Keratinocyte (primary cell): Measurements from ENCODE around the gene CXCL1. TPM values are rescaled to one million over a fixed set of nuclear protein-coding genes. Genes with fewer than 3 reads are reported as not detected.
"Not testable (repeated sequence)": the region's sequence is repeated elsewhere in the genome, so short reads cannot be mapped to it uniquely, and the experiment has no call there.

ENCODE experiments used
- DNase-seq: peaks from one replicate; pipeline ENCODE4 v3.0.0-alpha.2; 2011; ENCODE audit warnings: low read depth, missing footprints, low spot score
- FAIRE-seq: peaks from 2 replicates; lab custom pipeline; 2011; peaks lifted over from hg19 to GRCh38; lab: Jason Lieb, UNC
- H2AFZ ChIP-seq: 2 replicates; pipeline ENCODE4 v1.6.0; 2012; ENCODE audit warnings: low read length, control low read depth, inconsistent platforms; ENCODE audit not compliant: control insufficient read depth
- H3K27ac ChIP-seq: 2 replicates; pipeline ENCODE4 v1.5.1; 2011; ENCODE audit warnings: low read length; ENCODE audit not compliant: control insufficient read depth, insufficient read depth
- H3K27me3 ChIP-seq: 3 replicates; pipeline ENCODE4 v1.6.0; 2011; ENCODE audit warnings: low read length; ENCODE audit not compliant: control insufficient read depth, insufficient read depth; ENCODE audit errors: extremely low read depth
- H3K36me3 ChIP-seq, 2 experiments: 2 replicates in 1 of 2; 3 replicates in 1 of 2; pipeline ENCODE4 v1.5.1; 2011; ENCODE audit warnings: low read length in 2 of 2, mild to moderate bottlenecking in 1 of 2; ENCODE audit not compliant: control insufficient read depth in 2 of 2, insufficient read depth in 2 of 2; ENCODE audit errors: extremely low read depth in 1 of 2
- H3K4me1 ChIP-seq: 3 replicates; pipeline ENCODE4 v1.5.1; 2011; ENCODE audit warnings: low read length; ENCODE audit not compliant: control insufficient read depth, insufficient read depth; ENCODE audit errors: extremely low read depth
- H3K4me2 ChIP-seq: 3 replicates; pipeline ENCODE4 v1.6.0; 2011; ENCODE audit warnings: low read depth, low read length; ENCODE audit not compliant: control insufficient read depth, insufficient read depth; ENCODE audit errors: extremely low read depth
- H3K4me3 ChIP-seq, 3 experiments: fragments of 200-600 bp in 1 of 3; sonication (generic) in 1 of 3; 2 replicates in 2 of 3; 3 replicates in 1 of 3; pipeline ENCODE4 v1.5.1; 2011 to 2016; ENCODE audit warnings: low read length in 3 of 3, mild to moderate bottlenecking in 3 of 3, control low read depth in 2 of 3, inconsistent platforms in 1 of 3, low read depth in 1 of 3, mixed read lengths in 1 of 3, mixed run types in 1 of 3, moderate library complexity in 1 of 3; ENCODE audit not compliant: control insufficient read depth in 2 of 3, insufficient read depth in 2 of 3; ENCODE audit errors: extremely low read depth in 1 of 3
- H3K79me2 ChIP-seq: 2 replicates; pipeline ENCODE4 v1.6.0; 2012; ENCODE audit warnings: low read length; ENCODE audit not compliant: control insufficient read depth, insufficient read depth
- H3K9ac ChIP-seq: 3 replicates; pipeline ENCODE4 v1.6.0; 2011; ENCODE audit warnings: low read length; ENCODE audit not compliant: control insufficient read depth, insufficient read depth; ENCODE audit errors: extremely low read depth
- H3K9me1 ChIP-seq: 3 replicates; pipeline ENCODE4 v1.6.0; 2011; ENCODE audit warnings: low read length; ENCODE audit not compliant: control insufficient read depth, insufficient read depth; ENCODE audit errors: extremely low read depth
- H3K9me3 ChIP-seq: 2 replicates; pipeline ENCODE4 v1.5.1; 2012; ENCODE audit warnings: low read depth, low read length; ENCODE audit not compliant: control insufficient read depth
- H4K20me1 ChIP-seq: 3 replicates; pipeline ENCODE4 v1.6.0; 2011; ENCODE audit warnings: low read length; ENCODE audit not compliant: control insufficient read depth, insufficient read depth; ENCODE audit errors: extremely low read depth
- EZH2 ChIP-seq: IDR thresholded peaks from one replicate; pipeline ENCODE4 v1.6.1; 2012; ENCODE audit warnings: inconsistent platforms, mild to moderate bottlenecking, low read length, moderate library complexity
- dilution Hi-C: fragments of 300-500 bp; cut with MboI; formaldehyde crosslinking; loops from one replicate; pipeline ENCODE4 v1.7.0; 2020; ENCODE audit warnings: low sequenced_read_pairs; ENCODE audit not compliant: extremely low pct_ligation_motif_present
- polyA plus RNA-seq, 5 experiments: library from polyadenylated mRNA; depleted of rRNA in 3 of 5; stranded (reverse) in 3 of 5; stranded (forward) in 1 of 5; unstranded in 1 of 5; fragments of >200 nt; gene quantifications; 1 replicate in 1 of 5; 2 replicates in 3 of 5; 3 replicates in 1 of 5; pipeline versions ENCODE4 v1.2.1 to v1.2.3, GENCODE V29; 2011 to 2012; ENCODE audit warnings: missing spikeins in 2 of 5, low read depth in 1 of 5, low replicate concordance in 1 of 5
- TF ChIP-seq, protein P1 (sequence below), 3 experiments: IDR thresholded peaks in 1 of 3; conservative IDR thresholded peaks in 1 of 3; optimal IDR thresholded peaks in 1 of 3; 2 replicates in 2 of 3; 3 replicates in 1 of 3; pipeline versions ENCODE3 to v1.5.1; 2011; ENCODE audit warnings: low read length in 3 of 3, mild to moderate bottlenecking in 3 of 3, moderate library complexity in 2 of 3, control low read depth in 1 of 3, inconsistent platforms in 1 of 3; ENCODE audit not compliant: insufficient read depth in 2 of 3; ENCODE audit errors: extremely low read depth in 1 of 3

Gene CXCL1
- polyA plus RNA-seq, 1 donor (not counting 4 experiments of a cell fraction or from before 2014, with no cell fraction given): 35.5 TPM

DNA sequence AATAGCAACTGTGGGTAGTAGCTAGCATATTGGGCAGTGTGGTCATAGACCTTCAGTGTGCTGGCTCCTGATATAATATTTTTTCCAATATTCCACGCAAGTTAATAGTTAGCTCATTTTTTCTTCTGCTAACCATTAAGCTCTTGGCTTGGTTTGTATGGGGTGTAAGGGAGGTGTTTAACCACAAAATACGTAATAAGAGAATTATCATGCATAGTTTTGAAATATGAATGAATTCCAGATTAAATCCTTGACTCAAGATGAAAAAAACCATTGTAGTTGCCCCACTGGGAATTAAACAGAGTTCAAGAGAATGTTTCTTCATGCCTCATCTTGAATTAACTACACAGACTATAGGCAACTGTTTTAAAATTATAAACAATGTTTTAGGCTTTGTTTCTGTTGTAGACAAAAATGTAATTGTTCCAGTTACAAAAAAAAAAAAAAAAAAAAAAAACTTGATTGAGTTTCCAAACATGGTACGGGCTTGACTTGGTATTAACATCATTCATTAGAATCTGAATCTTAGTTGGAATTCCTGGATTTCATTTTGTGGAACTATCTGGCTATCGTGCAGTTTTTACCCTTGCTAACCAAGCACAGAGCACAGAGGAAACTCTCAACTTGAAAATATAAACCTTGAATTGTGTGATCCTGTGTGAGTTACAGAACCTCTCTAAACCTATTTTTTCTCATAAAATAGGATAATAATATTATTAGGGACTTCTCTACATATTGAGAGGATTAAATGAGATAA, 28.4 kb downstream of the CXCL1 start:
- no peak overlapping the region for H3K9ac ChIP-seq
- H3K4me2 ChIP-seq: no peak overlapping the region
- no peak for TF ChIP-seq EZH2
- TF ChIP-seq, protein P1, sequence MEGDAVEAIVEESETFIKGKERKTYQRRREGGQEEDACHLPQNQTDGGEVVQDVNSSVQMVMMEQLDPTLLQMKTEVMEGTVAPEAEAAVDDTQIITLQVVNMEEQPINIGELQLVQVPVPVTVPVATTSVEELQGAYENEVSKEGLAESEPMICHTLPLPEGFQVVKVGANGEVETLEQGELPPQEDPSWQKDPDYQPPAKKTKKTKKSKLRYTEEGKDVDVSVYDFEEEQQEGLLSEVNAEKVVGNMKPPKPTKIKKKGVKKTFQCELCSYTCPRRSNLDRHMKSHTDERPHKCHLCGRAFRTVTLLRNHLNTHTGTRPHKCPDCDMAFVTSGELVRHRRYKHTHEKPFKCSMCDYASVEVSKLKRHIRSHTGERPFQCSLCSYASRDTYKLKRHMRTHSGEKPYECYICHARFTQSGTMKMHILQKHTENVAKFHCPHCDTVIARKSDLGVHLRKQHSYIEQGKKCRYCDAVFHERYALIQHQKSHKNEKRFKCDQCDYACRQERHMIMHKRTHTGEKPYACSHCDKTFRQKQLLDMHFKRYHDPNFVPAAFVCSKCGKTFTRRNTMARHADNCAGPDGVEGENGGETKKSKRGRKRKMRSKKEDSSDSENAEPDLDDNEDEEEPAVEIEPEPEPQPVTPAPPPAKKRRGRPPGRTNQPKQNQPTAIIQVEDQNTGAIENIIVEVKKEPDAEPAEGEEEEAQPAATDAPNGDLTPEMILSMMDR (optimal IDR thresholded peaks at IDR 0.05 in 1 of 3, IDR thresholded peaks at IDR 0.05 in 1 of 3, conservative IDR thresholded peaks at IDR 0.05 in 1 of 3; ENCODE audit: extremely low read depth in 1 of 3, insufficient read depth in 2 of 3, low read length in 3 of 3): no peak
- FAIRE-seq (no peak), DNase-seq (no peak)
- no peaks in the 10 kb centered on the region for H3K79me2 ChIP-seq
- no peaks in the 10 kb centered on the region for H3K36me3 ChIP-seq
- H3K4me1 ChIP-seq: peaks cover 4% of the 10 kb centered on the region
- H3K9me1 ChIP-seq: no peaks in the 10 kb centered on the region
- no peaks in the 10 kb centered on the region for H4K20me1 ChIP-seq
- no peak overlapping the region for H3K27ac ChIP-seq
- dilution Hi-C loops: no loop called here
- H3K9me3 ChIP-seq: no peaks in the 10 kb centered on the region
- H2AFZ ChIP-seq: no peak overlapping the region
- H3K4me3 ChIP-seq: no peak overlapping the region
- H3K27me3 ChIP-seq: no peaks in the 10 kb centered on the region

DNA sequence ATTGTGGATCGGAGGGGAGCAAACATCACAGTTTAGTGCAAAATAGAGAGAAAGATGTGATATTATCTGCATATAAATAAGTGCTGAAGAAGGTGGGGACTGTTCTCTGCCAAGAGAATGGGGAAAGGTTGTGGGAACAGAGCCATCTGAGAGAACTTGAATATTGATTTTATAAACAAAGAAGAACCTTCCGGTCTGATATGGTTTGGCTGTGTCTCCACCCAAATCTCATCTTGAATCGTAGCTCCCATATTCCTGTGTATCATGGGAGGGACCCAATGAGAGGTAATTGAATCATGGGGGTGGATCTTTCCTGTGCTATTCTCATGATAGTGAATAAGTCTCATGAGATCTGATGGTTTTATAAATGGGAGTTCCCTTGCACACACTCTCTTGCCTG, 30.1 kb downstream of the CXCL1 start:
- H4K20me1 ChIP-seq, H3K9me3 ChIP-seq, FAIRE-seq, H3K79me2 ChIP-seq, DNase-seq, dilution Hi-C loops, H3K36me3 ChIP-seq, H2AFZ ChIP-seq, H3K27me3 ChIP-seq, H3K9me1 ChIP-seq, H3K9ac ChIP-seq, H3K4me3 ChIP-seq, H3K4me2 ChIP-seq, H3K4me1 ChIP-seq, H3K27ac ChIP-seq: not testable (repeated sequence)

DNA sequence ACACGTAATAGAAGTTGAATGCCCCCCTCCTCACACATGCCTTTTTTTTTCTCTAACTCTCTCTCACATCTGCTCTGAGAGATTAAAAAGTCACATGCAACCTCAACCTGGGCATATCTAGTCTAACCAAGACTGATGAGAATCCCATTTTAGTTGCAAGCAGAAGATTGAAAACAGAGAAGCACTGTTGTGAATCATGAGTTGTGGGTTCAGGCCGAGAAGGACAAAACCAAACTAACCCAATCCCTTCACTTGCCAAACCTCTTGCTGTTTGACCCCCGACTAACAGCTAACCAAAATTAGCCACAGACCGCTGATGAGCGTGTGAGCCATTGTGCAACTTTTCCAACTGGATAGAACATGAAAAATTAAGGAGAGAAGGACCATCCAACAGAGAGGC, 31.8 kb downstream of the CXCL1 start:
- DNase-seq (no peak), FAIRE-seq (peak; percentile 32)
- Histone ChIP-seq H3K27me3 (no peaks in the 10 kb centered on the region), H2AFZ (no peak overlapping the region), H3K4me3 (no peak overlapping the region), H3K79me2 (no peaks in the 10 kb centered on the region), H3K9ac (no peak overlapping the region), H3K9me1 (no peaks in the 10 kb centered on the region), H3K36me3 (no peaks in the 10 kb centered on the region), H3K4me1 (peaks cover 8% of the 10 kb centered on the region), H4K20me1 (no peaks in the 10 kb centered on the region), H3K4me2 (no peak overlapping the region), H3K9me3 (no peaks in the 10 kb centered on the region), H3K27ac (no peak overlapping the region)
- dilution Hi-C loops: no loop called here
- TF ChIP-seq, protein P1 (optimal IDR thresholded peaks at IDR 0.05 in 1 of 3, IDR thresholded peaks at IDR 0.05 in 1 of 3, conservative IDR thresholded peaks at IDR 0.05 in 1 of 3; ENCODE audit: extremely low read depth in 1 of 3, insufficient read depth in 2 of 3, low read length in 3 of 3): no peak
- TF ChIP-seq EZH2: no peak
